Measurements from ENCODE around the gene ZC3H18. TPM values are rescaled to one million over a fixed set of nuclear protein-coding genes. Genes with fewer than 3 reads are reported as not detected.

Gene ZC3H18
- total RNA-seq, 3 donors from 2014 or later = 37.4 to 54.8 (median 48.1) TPM

DNA sequence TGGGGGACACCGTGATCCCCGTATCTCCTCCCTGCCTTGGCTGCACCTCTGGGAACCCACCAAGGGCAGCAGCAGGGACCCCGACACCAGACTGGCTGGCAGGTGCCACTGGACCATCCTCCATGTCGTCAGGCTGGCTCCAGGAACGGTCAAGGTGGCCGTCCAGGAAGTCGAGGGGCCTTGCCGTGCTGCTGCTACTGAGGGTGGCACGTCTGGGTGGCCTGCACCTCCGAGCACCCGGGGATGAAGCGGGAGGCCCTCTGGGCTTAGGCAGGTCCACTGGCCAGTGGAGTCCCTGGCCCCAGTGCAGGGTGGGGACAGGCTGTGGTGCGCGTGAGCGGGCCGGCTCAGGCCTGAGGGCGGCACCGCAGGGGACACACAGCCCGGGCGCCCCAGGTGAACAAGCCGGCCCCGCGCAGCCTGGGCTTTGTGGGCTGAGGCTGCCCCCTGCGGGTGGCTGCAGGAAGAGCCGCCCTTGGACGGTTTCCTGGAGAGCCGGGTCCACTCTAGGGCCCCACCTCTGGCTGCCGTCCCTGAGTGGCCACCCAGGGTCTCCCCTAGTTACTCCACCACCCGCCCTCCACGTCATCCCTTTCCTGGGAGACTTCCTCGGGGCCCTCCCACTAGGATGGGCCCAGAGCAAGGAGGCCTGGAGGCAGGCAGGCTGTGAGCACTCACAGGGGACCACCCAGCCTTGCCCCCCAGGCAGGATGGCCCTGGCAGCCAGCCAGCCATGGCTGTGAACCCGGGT, 42.8 kb upstream of the ZC3H18 start:
- Histone ChIP-seq H3K36me3 (ENCODE audit: low read depth) (no peaks in the 10 kb centered on the region), H3K4me3 (no peak overlapping the region), H3K9me3 (no peaks in the 10 kb centered on the region), H3K4me1 (ENCODE audit: low read depth) (peaks cover 26% of the 10 kb centered on the region)
- DNase-seq = peak in 2 of 3 donors; percentile 78 to 84
- peak; percentile 79 for ATAC-seq
- intact Hi-C loops (cut with DNase I, micrococcal nuclease) = loop anchor here (5.0 kb wide), 2 partner anchors 80 to 85 kb away; no protein-coding TSS in a partner anchor
- TF ChIP-seq, protein P1, sequence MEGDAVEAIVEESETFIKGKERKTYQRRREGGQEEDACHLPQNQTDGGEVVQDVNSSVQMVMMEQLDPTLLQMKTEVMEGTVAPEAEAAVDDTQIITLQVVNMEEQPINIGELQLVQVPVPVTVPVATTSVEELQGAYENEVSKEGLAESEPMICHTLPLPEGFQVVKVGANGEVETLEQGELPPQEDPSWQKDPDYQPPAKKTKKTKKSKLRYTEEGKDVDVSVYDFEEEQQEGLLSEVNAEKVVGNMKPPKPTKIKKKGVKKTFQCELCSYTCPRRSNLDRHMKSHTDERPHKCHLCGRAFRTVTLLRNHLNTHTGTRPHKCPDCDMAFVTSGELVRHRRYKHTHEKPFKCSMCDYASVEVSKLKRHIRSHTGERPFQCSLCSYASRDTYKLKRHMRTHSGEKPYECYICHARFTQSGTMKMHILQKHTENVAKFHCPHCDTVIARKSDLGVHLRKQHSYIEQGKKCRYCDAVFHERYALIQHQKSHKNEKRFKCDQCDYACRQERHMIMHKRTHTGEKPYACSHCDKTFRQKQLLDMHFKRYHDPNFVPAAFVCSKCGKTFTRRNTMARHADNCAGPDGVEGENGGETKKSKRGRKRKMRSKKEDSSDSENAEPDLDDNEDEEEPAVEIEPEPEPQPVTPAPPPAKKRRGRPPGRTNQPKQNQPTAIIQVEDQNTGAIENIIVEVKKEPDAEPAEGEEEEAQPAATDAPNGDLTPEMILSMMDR (IDR thresholded peaks at IDR 0.05) = peak; percentile 84

DNA sequence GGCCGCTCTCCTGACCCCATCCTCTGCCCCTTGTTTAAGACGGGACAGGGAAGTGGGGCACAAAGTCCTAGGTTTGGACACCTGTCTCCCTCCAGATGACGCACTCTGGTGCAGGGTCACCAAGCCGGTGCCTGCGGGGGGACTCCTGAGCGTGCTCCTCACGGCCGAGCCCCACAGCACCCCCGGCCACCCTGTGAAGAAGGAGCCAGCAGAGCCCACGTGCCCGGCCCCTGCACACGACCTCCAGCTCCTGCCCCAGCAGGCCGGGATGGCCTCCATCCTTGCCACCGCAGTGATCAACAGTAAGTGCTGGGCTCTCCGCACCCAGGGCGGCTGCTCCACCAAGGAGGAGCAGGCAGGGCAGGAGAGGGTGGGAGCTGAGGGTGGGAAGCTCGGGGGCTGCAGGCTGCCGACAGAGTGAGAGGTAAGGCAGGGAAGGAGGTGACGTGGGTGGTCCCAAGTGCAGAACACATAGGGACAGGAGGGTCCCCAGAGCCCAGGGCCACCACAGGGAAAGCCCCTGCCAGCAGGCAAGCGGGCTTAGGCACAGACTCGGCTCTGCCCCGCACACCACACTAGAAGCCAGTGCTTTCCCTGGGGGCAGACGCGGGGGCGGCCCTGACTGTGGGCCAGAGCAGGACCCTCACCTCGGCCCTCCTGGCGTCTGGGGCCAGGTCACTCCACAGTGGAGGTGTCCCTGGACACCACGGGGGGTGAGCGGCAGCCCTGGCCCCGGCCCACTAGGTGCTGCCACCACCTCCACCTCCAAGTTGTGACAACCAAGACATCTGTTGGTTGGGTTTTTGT, 42.1 kb upstream of the ZC3H18 start:
- TF ChIP-seq, protein P1 (IDR thresholded peaks at IDR 0.05) = no peak
- H3K4me1 ChIP-seq (ENCODE audit: low read depth) = peaks cover 26% of the 10 kb centered on the region
- ATAC-seq = no peak
- no peak overlapping the region for H3K4me3 ChIP-seq
- H3K36me3 ChIP-seq (ENCODE audit: low read depth) = no peaks in the 10 kb centered on the region
- no peaks in the 10 kb centered on the region for H3K9me3 ChIP-seq
- DNase-seq = no peak
- intact Hi-C loops (cut with DNase I, micrococcal nuclease) = loop anchor here (5.0 kb wide), 2 partner anchors 81 to 86 kb away; no protein-coding TSS in a partner anchor

DNA sequence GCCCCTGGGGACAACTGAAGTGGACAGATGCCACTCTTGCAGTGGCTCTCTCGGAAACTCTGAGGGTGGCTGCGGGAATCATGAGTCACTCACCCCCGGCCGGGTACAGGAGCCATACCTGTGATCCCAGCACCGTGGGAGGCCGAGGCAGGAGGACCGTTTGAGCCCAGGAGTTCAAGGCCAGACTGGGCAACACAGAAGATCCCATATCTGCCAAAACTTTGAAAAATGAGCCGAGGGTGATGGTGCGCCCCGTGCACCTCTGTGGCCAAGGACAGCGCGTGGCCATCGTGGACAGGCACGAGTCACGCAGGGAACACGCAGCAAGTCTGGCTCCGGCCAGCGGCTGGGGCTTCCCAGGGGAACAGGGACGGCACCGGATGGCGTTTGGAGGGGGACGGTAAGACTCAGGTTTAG, 41.3 kb upstream of the ZC3H18 start:
- Histone ChIP-seq H3K9me3 (no peaks in the 10 kb centered on the region), H3K4me3 (no peak overlapping the region), H3K36me3 (ENCODE audit: low read depth) (no peaks in the 10 kb centered on the region), H3K4me1 (ENCODE audit: low read depth) (peaks cover 26% of the 10 kb centered on the region)
- intact Hi-C loops (cut with DNase I, micrococcal nuclease) = loop anchor here (5.0 kb wide), 2 partner anchors 82 to 87 kb away; no protein-coding TSS in a partner anchor
- DNase-seq (no peak), ATAC-seq (no peak)
- TF ChIP-seq, protein P1 (IDR thresholded peaks at IDR 0.05) = no peak

DNA sequence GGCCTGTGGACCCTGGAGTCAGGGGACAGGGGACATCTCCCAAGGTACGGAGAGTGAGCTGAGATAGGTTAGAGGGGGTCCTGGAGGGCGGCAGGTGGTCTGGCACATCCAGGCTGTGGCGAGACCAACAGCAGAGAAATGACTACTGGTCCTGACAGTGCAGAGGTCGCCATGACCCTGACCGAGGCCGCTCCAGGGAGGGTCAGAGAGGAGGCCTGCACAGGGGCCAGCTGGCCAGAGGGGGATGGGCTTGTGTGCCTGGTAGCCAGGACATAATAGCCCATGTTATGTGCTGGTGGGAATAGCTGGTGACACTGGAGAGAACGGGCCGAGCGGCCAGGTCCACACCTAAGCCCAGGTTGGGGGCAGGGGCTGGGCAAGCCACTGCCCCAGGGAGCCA, 40.6 kb upstream of the ZC3H18 start:
- H3K9me3 ChIP-seq = no peaks in the 10 kb centered on the region
- TF ChIP-seq, protein P1 (IDR thresholded peaks at IDR 0.05) = no peak
- no peak overlapping the region for H3K4me3 ChIP-seq
- no peaks in the 10 kb centered on the region for H3K36me3 ChIP-seq (ENCODE audit: low read depth)
- intact Hi-C loops (cut with DNase I, micrococcal nuclease) = loop anchor here (5.0 kb wide), 2 partner anchors 82 to 87 kb away; no protein-coding TSS in a partner anchor
- DNase-seq (no peak), ATAC-seq (no peak)
- H3K4me1 ChIP-seq (ENCODE audit: low read depth) = peaks cover 25% of the 10 kb centered on the region

DNA sequence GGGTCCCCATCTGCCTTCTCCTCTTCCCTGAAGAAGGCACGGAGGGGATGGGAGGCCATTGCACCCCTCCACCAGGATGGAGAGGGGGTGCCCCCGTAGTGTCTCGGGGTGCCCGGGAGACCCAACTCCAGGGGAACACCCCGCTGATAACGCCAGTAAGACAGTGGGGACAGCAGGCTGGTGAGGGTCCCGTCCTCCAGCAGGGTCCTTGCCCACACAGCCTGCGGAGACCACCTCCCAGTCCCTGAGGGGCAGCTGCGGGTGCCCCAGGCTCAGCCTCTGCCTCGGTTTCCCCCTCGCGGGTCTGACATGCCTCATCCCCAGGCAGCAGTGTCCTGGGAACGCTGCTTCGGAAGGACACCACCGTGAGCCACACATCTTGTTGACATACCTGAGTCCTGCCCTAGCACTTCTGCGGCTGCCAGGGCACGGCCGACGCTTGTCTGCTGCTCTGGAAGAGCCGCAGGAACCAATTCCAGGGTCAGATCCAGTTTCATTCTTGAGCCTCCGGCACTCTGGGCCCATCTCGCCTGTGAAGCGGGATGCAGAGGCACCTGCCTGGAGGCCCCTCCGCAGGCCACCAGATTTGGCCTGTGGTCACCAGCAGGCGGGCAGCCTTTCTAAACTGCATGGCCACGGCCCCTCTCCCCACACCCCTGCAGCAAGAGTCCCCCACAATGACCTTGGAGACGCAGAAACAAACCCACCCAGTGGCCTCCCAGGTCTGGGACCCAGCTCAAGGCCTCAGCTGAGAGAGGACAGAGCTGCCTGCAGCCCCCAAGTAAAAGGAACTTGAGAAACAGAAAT, 39.9 kb upstream of the ZC3H18 start:
- TF ChIP-seq, protein P1 (IDR thresholded peaks at IDR 0.05) = no peak
- peaks cover 24% of the 10 kb centered on the region for H3K4me1 ChIP-seq (ENCODE audit: low read depth)
- no peak overlapping the region for H3K4me3 ChIP-seq
- H3K9me3 ChIP-seq = no peaks in the 10 kb centered on the region
- ATAC-seq (no peak), DNase-seq (no peak)
- intact Hi-C loops (cut with DNase I, micrococcal nuclease) = no loop called here
- no peaks in the 10 kb centered on the region for H3K36me3 ChIP-seq (ENCODE audit: low read depth)
